Calu3 (cell line): ENCODE measurements around the gene ANKS3. TPM values are rescaled to one million over a fixed set of nuclear protein-coding genes. Genes with fewer than 3 reads are reported as not detected.

Source experiments
- BruUV-seq: library from RNA; stranded (reverse); fragments of 400-500 nt; replicated peaks from 2 replicates; lab custom pipeline; 2021; lab: Mats Ljungman, UMichigan
- CTCF ChIA-PET: fragments of 300-600 bp; sonication (Branson Sonifier 250); formaldehyde crosslinking; loops from one replicate; lab custom pipeline; 2022; ENCODE audit warnings: antibody characterized with exemption; lab: Charles Lee
- DNase-seq: peaks from one replicate; pipeline ENCODE4 v3.0.0; 2022
- H3K27ac Mint-ChIP-seq: one replicate; pipeline ENCODE4 v1.8.0; 2022; ENCODE audit warnings: mixed read lengths; ENCODE audit not compliant: unreplicated experiment
- H3K27me3 Mint-ChIP-seq: one replicate; pipeline ENCODE4 v1.8.0; 2022; ENCODE audit warnings: mixed read lengths; ENCODE audit not compliant: unreplicated experiment
- H3K36me3 Mint-ChIP-seq: one replicate; pipeline ENCODE4 v1.8.0; 2022; ENCODE audit warnings: mild to moderate bottlenecking, moderate library complexity, mixed read lengths; ENCODE audit not compliant: insufficient read depth, unreplicated experiment
- H3K4me1 Mint-ChIP-seq: one replicate; pipeline ENCODE4 v1.8.0; 2022; ENCODE audit warnings: mild to moderate bottlenecking, low read depth, mixed read lengths; ENCODE audit not compliant: unreplicated experiment
- H3K4me3 Mint-ChIP-seq: one replicate; pipeline ENCODE4 v1.8.0; 2022; ENCODE audit warnings: mild to moderate bottlenecking, low read depth, moderate library complexity, mixed read lengths; ENCODE audit not compliant: unreplicated experiment
- H3K9me3 Mint-ChIP-seq: one replicate; pipeline ENCODE4 v1.8.0; 2022; ENCODE audit warnings: low read depth, mixed read lengths; ENCODE audit not compliant: unreplicated experiment
- CTCF ChIP-seq: fragments of 200-600 bp; IDR thresholded peaks from one replicate; pipeline ENCODE4 v1.8.0; 2022; ENCODE audit warnings: antibody characterized with exemption; ENCODE audit not compliant: unreplicated experiment
- intact Hi-C: fragments of 100-400 bp; cut with micrococcal nuclease; formaldehyde crosslinking; loops from one replicate; pipeline ENCODE4 v1.10.0; 2022; ENCODE audit not compliant: unreplicated experiment
- total RNA-seq: library from RNA; stranded (reverse); gene quantifications from 2 replicates; pipeline ENCODE4 v1.2.3, GENCODE V29; 2022

ANKS3 gene
- total RNA-seq, 1 experiment from 2014 or later = 46.9 TPM

DNA sequence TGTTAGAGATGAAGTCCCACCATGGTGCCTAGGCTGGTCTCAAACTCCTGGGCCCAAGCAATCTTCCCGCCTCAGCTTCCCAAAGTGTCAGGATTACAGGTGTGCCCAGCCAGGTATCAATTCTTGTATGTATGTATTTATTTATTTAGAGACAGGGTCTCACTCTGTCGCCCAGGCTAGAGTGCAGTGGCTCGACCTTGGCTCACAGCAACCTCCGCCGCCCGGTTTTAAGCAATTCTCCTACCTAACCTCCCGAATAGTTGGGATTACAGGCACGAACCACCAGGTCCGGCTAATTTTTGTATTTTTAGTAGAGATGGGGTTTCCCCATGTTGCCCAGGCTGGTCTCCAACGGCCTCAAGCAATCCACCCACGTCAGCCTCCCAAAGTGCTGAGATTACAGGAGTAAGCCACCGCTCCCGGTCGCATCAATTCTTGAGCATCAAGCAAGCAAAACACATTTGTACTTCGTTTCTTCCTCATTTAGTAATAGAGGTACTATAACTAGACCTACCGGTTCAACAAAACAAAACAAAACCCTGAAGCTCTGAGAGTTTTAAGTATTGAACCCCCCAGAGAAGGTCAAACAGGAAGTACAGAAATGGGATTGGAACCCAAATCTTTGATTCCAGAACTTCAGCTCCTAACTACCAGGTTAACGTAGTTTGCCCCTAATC is 33.9 kb upstream of the ANKS3 start:
- Mint-ChIP-seq H3K27ac (peak overlapping the region; percentile 91), H3K36me3 (peaks cover 50% of the 10 kb centered on the region), H3K9me3 (no peaks in the 10 kb centered on the region), H3K4me1 (peaks cover 30% of the 10 kb centered on the region), H3K27me3 (no peaks in the 10 kb centered on the region), H3K4me3 (peak overlapping the region; percentile 87)
- peak; percentile 52 for DNase-seq
- TF ChIP-seq CTCF = no peak
- intact Hi-C loops = no loop called here
- CTCF ChIA-PET = interaction anchor here (0.6 to 1.1 kb wide), 6 partner anchors 9 to 285 kb away, joined by 3 to 4 read pairs (median 3); partner anchors contain the start of genes ANKS3 and DNAAF8
- BruUV-seq = no TSS peak

GRCh38 chr16:4766875-4767628 is 33.0 kb upstream of the ANKS3 start, which contains the start of gene ZNF500:
ZNF500 (minus strand) TSS chr16:4767162; CDS start chr16:4765978, 1,184 bp downstream.
- BruUV-seq = no TSS peak
- Mint-ChIP-seq H3K36me3 (peaks cover 59% of the 10 kb centered on the region), H3K9me3 (no peaks in the 10 kb centered on the region), H3K27me3 (no peaks in the 10 kb centered on the region), H3K4me1 (peaks cover 30% of the 10 kb centered on the region), H3K27ac (peak within 1 kb of the TSS; percentile 91), H3K4me3 (peak within 1 kb of the TSS; percentile 87)
- TF ChIP-seq CTCF = no peak
- CTCF ChIA-PET = interaction anchor here (1.1 to 1.2 kb wide), 2 partner anchors 29 to 33 kb away, joined by 3 to 4 read pairs; partner anchors contain the start of genes ANKS3 and DNAAF8
- intact Hi-C loops = no loop called here
- peak; percentile 100 for DNase-seq

DNA sequence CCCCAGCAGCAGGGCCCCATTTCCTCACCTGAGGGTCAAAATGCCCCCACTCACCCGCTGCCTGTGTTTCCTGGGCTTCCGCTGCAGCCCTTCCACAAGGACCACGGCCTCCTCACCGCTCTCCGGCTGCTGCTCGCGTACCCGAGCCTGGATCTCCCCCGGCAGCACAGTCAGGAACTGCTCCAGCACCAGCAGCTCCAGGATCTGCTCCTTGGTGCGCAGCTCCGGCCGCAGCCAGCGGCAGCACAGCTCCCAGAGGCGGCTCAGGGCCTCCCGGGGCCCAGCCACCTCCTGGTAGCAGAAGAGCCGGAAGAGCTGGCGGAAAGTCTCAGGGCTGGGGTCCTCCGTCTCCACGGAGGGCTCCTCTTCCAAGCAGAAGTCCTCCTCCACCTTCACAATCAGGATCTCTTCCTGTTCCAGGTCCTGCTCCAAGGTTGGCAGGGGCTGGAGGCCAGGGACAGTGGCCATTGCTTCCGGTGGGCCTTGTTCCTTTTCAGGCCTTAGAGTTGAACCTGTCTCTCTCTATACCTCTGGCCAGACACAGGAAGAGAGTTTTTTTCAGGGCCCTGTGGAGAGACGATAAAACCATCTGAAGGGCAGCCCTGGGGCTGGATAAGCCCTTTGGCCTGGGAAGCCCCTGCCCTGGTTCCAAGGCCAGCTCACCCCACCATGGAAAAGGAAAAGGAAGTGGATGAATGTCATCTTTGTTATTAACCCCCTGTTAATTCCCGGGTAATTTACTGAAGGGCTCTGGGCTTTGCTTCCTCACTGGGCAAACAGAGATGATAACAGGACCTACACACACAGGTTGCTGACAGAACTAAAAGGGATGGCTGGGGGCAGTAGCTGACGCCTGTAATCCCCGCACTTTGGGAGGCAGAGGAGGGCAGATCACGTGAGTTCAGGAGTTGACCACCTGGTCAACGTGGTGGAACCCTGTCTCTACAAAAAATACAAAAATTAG is 31.7 kb upstream of the ANKS3 start:
- no TSS peak for BruUV-seq
- intact Hi-C loops = no loop called here
- Mint-ChIP-seq H3K9me3 (no peaks in the 10 kb centered on the region), H3K27ac (no peak overlapping the region), H3K4me1 (peaks cover 30% of the 10 kb centered on the region), H3K36me3 (peaks cover 68% of the 10 kb centered on the region), H3K27me3 (no peaks in the 10 kb centered on the region), H3K4me3 (peak overlapping the region; percentile 87)
- DNase-seq = no peak
- CTCF ChIA-PET = interaction anchor here (1.2 kb wide), 1 partner anchor 31 kb away, joined by 3 read pairs; the partner anchor contains the start of genes ANKS3 and DNAAF8
- no peak for TF ChIP-seq CTCF

- CTCF ChIA-PET = no interaction called here
- no peak overlapping the region for H3K4me3 Mint-ChIP-seq
- H3K36me3 Mint-ChIP-seq = peaks cover 71% of the 10 kb centered on the region
- intact Hi-C loops = no loop called here
- H3K4me1 Mint-ChIP-seq = peaks cover 21% of the 10 kb centered on the region
- no peaks in the 10 kb centered on the region for H3K27me3 Mint-ChIP-seq
- H3K27ac Mint-ChIP-seq = no peak overlapping the region
- no peak for DNase-seq
- BruUV-seq = no TSS peak
- TF ChIP-seq CTCF = no peak
- H3K9me3 Mint-ChIP-seq = no peaks in the 10 kb centered on the region
These were observed 29.7 kb upstream of the ANKS3 start for GRCh38 chr16:4763791-4764190.
